SJCRH30 (cell line): ENCODE data around the gene FNIP1. TPM values are rescaled to one million over a fixed set of nuclear protein-coding genes. Genes with fewer than 3 reads are reported as not detected.
"Not testable (repeated sequence)": the region's sequence is repeated elsewhere in the genome, so short reads cannot be mapped to it uniquely, and the experiment has no call there.

ENCODE experiments used
- DNase-seq, 2 experiments: peaks; one replicate each; pipeline ENCODE4 v3.0.0-alpha.2; 2015 to 2020
- H3K27ac ChIP-seq: fragments of 250-450 bp; sonication (Bioruptor Pico); 2 replicates; pipeline ENCODE4 v1.5.1; 2020; ENCODE audit warnings: mild to moderate bottlenecking, moderate library complexity
- H3K27me3 ChIP-seq: fragments of 250-450 bp; sonication (Bioruptor Pico); 2 replicates; pipeline ENCODE4 v1.5.1; 2020; ENCODE audit warnings: mild to moderate bottlenecking, moderate library complexity
- H3K36me3 ChIP-seq: fragments of 250-450 bp; sonication (Bioruptor Pico); 2 replicates; pipeline ENCODE4 v1.5.1; 2020; ENCODE audit warnings: mild to moderate bottlenecking, moderate library complexity
- H3K4me1 ChIP-seq: fragments of 250-450 bp; sonication (Bioruptor Pico); 2 replicates; pipeline ENCODE4 v1.5.1; 2020; ENCODE audit warnings: mild to moderate bottlenecking, moderate library complexity
- H3K4me3 ChIP-seq: fragments of 250-450 bp; sonication (Bioruptor Pico); 2 replicates; pipeline ENCODE4 v1.5.1; 2020; ENCODE audit warnings: mild to moderate bottlenecking, moderate library complexity
- H3K9me3 ChIP-seq: fragments of 250-450 bp; sonication (Bioruptor Pico); replicated peaks from 2 replicates; pipeline ENCODE4 v1.5.1; 2020; ENCODE audit warnings: mild to moderate bottlenecking, moderate library complexity
- total RNA-seq: library from RNA; depleted of rRNA; stranded (reverse); fragments of >200 nt; shearing (Covaris generic); gene quantifications from 2 replicates; pipeline ENCODE4 v1.2.3, GENCODE V29; 2014; rRNA removed

FNIP1 gene
- 23.1 and 28.6 TPM in 2 replicates for total RNA-seq

DNA sequence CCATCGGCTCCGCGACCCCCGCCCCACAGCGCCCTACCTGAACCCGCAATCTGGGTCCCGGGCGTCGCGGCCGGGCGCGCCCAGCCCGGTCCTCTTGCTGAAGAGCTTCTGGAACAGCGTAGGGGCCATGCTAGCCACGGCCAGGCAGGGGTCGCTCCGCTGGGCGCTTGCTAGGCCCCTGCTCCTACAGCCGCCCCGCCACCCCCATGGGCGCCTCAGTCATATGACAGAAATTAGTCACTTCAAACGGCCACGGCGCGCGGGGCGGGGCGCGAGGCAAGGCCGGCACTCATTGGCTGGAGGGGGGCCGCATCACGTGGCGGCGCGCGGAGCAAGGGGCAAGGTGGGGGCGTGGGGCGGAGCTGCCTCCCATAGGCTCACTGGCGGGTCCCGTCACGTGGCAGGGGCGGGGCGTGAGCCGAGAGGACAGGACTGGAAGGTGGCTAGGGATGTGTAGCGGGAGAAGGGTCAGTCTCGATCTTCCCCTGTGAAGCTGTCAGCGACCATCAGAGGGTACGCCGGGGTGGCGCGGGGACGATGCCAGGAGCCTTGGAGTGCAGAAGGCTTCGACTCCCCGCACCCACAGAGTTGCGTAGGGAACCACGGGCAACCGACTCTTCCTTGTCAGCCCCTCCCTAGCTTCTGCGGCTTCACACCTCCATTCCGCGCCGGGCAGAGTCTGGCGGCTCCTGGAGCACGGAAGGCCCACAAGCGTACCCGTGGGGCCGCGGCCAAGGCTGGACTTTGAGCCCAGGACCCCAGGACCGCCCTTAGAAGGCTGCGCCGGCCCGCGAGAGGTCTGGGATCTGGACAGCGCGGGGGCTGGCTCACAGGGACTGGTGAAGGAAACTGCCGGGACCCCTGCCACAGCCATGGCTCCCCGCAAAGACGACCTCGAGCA lies at the start of gene FNIP1:
FNIP1 (minus strand) TSS at position 225 of the 901 bp plus-strand sequence; CDS start at position 129, 96 bp downstream.
- DNase-seq: peak; percentile 98 to 99
- Histone ChIP-seq H3K4me1 (no peaks in the 10 kb centered on the region), H3K36me3 (no peaks in the 10 kb centered on the region), H3K4me3 (peak within 1 kb of the TSS; percentile 95), H3K27me3 (no peaks in the 10 kb centered on the region), H3K27ac (peak within 1 kb of the TSS; percentile 86), H3K9me3 (no peaks in the 10 kb centered on the region)

DNA sequence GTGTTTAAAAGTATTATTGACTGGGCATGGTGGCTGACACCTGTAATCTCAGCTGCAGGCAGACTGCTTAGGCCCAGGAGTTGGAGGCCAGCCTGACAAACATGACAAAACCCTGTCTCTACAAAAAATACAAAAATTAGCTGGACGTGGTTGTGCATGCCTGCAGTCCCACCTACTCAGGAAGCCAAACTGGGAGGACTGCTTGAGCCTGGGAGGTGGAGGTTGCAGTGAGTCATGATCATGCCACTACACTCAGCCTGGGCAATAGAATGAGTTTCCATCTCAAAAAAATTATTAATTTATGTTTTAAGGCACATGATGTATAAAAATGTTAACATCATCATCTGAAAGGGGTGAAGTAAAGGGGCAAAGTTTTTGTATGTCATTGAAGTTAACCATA lies 49.7 kb upstream of the FNIP1 start:
- Histone ChIP-seq H3K4me3 (no peak overlapping the region), H3K9me3 (no peaks in the 10 kb centered on the region; the same call in 1 of the 2 replicates), H3K36me3 (no peaks in the 10 kb centered on the region), H3K27ac (no peak overlapping the region), H3K4me1 (no peaks in the 10 kb centered on the region), H3K27me3 (no peaks in the 10 kb centered on the region; the same call in 1 of the 2 replicates)
- DNase-seq: no peak

DNA sequence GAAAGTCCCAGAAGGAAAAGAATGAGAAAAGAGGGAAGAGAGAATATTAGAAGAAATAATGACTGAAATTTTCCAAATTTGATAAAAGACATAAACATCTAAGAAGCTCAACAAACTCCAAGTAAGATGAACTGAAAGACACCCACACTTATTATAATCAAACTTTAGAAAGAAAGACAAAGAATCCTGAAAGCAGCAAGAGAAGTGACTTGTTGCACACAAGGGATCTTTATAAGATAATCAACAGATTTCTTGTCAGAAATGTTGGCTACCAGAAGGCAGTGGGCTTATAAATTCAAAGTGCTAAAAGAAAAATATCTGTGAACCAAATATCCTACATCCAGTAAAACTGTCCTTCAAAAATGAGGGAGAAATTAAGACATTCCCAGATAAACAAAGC lies 49.0 kb upstream of the FNIP1 start:
- Histone ChIP-seq H3K27ac (no peak overlapping the region), H3K4me1 (no peaks in the 10 kb centered on the region), H3K9me3 (no peaks in the 10 kb centered on the region; the same call in 1 of the 2 replicates), H3K4me3 (no peak overlapping the region), H3K27me3 (no peaks in the 10 kb centered on the region), H3K36me3 (no peaks in the 10 kb centered on the region)
- no peak for DNase-seq

DNA sequence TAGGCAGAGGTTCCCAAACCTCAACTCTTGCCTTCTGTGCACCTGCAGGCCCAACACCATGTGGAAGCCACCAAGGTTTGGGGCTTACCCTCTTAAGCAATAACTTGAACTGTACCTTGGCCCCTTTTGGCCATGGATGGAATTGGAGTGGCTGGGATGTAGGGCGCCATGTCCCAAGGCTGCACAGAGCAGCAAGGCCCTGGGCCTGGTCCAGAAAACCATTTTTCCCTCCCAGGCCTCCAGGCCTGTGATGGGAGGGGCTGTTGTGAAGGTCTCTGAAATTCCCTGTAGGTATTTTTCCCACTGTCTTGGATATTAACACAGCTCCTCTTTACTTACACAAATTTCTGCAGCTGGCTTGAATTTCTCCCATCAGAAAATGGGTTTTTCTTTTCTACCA lies 46.2 kb upstream of the FNIP1 start:
- not testable (repeated sequence) for H3K36me3 ChIP-seq, H3K4me3 ChIP-seq, DNase-seq, H3K9me3 ChIP-seq, H3K27ac ChIP-seq, H3K27me3 ChIP-seq, H3K4me1 ChIP-seq

DNA sequence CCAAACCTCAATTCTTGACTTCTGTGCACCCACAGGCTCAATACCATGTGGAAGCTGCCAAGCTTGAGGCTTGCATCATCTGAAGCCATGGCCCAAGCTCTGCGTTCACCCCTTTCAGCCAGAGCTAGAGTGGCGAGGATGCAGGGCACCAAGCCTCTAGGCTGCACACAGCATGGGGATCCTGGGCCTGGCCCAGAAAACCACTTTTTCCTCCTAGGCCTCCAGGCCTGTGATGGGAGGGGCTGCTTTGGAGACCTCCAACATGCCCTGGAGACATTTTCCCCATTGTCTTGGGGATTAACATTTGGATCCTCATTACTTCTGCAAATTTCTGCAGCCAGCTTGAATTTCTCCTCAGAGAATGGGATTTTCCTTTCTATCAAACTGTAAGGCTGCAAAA lies 35.9 kb upstream of the FNIP1 start:
- not testable (repeated sequence) for H3K4me1 ChIP-seq, H3K4me3 ChIP-seq, H3K36me3 ChIP-seq, H3K9me3 ChIP-seq, H3K27me3 ChIP-seq, H3K27ac ChIP-seq, DNase-seq

DNA sequence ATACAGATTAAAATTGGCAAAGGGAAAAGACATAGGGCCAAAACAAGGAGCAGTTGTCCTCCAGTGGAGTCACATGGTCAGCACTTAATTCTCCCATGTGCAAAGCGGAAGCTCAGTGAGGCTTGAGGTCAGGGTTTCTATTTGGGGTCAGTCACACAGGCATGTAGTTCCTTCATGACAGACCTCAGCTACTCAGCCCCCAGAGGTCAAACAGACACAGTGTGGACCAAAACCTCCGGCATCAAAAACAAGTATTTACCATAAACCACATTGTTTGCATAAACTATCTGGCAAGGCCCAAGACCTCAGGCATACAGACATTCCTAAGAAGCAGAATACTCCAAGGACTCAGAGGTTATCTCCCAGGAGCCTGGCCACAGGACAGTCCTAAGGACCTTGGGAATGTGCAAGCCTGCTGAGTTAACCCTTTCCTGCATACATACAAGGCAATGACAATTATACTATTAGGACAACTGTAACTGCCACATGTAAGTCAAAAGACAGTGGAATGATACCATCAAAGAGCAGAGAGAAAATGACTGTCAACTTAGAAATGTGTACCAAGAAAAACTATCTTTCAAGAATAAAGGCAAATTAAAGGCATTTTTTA lies 28.7 kb upstream of the FNIP1 start:
- Histone ChIP-seq H3K36me3 (no peaks in the 10 kb centered on the region), H3K27me3 (no peaks in the 10 kb centered on the region), H3K27ac (no peak overlapping the region), H3K9me3 (no peaks in the 10 kb centered on the region), H3K4me1 (no peaks in the 10 kb centered on the region), H3K4me3 (no peak overlapping the region)
- no peak for DNase-seq

DNA sequence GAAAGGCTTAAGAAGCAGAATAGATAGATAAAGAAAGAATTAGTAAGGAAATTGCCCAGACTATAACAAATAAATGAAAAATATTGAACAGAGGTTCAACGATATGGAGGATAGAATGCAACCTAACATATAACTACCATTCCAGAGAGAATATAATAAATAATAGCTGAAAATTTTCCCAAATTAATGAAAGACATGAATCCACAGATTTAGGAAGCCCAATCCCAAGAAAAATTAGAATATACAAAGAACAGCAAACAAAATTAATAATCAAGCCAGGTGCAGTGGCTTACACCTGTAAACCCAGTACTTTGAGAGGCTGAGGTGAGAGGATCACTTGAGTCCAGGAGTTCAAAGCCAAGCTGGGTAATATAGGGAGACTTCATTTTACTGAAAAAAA lies 27.8 kb upstream of the FNIP1 start:
- Histone ChIP-seq H3K4me3 (no peak overlapping the region), H3K36me3 (no peaks in the 10 kb centered on the region), H3K27ac (no peak overlapping the region), H3K27me3 (no peaks in the 10 kb centered on the region), H3K9me3 (no peaks in the 10 kb centered on the region), H3K4me1 (no peaks in the 10 kb centered on the region)
- DNase-seq: no peak

DNA sequence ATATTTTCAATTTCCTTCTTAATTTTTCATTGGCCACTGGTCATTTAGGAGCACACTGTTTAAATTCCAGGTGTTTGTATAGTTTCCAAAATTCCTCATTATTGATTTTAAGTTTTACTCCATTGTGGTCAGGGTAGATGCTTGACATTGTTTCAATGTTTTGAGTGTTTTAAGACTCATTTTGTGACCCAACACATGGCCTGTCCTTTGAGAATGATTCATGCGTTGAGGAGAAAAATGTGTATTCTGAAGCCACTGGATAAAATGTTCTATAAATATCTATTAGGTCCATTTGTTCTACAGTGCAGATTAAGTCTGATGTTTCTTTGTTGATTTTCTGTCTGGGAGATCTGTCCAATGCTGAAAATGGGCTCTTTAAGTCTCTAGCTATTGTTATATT lies 24.4 kb upstream of the FNIP1 start:
- Histone ChIP-seq H3K4me3 (no peak overlapping the region), H3K9me3 (no peaks in the 10 kb centered on the region), H3K4me1 (no peaks in the 10 kb centered on the region), H3K36me3 (no peaks in the 10 kb centered on the region), H3K27me3 (no peaks in the 10 kb centered on the region), H3K27ac (no peak overlapping the region)
- DNase-seq: no peak

DNA sequence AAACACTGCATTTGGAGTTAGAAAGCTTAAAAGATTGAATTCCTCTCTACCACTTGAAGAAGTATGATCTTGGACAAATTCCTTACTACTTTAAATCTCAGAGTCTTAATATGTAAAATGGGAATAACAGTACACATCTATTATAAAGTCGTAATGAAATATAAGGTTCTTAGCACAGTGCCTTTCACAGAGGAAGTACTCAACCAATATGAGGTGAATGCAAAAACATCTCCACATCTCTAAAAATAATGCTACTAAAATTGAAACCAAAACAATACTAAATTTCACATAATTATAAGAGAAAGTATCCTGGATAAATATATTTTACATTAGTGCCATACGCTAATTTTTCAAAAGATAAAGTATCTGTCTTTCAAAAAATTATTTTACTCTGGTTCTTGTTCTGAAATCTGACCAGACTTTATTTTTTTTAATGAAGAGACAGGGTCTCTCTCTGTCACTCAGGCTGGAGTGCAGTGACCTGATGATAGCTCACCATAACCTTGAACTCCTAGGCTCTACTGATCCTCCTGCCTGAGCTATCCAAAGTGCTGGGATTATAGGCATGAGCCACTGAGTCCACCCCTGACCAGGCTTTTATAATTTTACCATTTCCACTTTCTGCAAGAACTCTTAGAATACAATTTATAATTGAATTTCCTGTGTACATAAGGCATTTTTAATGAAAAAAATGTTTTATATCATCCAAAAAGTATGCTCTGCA lies 21.3 kb upstream of the FNIP1 start:
- Histone ChIP-seq H3K36me3 (no peaks in the 10 kb centered on the region), H3K4me3 (no peak overlapping the region), H3K4me1 (no peaks in the 10 kb centered on the region), H3K27me3 (no peaks in the 10 kb centered on the region), H3K9me3 (no peaks in the 10 kb centered on the region), H3K27ac (no peak overlapping the region)
- DNase-seq: no peak

DNA sequence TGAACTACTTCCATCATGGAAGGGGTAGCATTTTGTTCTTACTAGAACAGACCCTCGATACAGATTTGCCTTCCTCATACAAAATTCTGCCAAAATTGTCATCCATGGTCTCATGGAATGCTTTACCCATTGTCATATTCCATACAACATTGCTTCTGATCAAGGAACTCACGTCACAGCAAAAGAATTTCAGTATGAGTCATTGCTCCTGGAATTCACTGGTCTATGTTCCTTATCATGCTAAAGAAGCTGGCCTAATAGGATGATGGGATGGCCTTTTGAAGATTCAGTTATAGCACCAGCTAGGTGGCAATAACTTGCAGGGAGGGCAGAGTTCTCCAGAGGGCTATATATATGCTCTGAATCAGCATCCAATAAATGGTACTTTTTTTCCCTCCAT lies 18.2 kb upstream of the FNIP1 start:
- H3K27ac ChIP-seq: no peak overlapping the region
- no peaks in the 10 kb centered on the region for H3K4me1 ChIP-seq
- no peaks in the 10 kb centered on the region for H3K27me3 ChIP-seq
- H3K9me3 ChIP-seq: no peaks in the 10 kb centered on the region
- no peaks in the 10 kb centered on the region for H3K36me3 ChIP-seq
- no peak overlapping the region for H3K4me3 ChIP-seq
- peak in 1 of 2 experiments; percentile 6 for DNase-seq

DNA sequence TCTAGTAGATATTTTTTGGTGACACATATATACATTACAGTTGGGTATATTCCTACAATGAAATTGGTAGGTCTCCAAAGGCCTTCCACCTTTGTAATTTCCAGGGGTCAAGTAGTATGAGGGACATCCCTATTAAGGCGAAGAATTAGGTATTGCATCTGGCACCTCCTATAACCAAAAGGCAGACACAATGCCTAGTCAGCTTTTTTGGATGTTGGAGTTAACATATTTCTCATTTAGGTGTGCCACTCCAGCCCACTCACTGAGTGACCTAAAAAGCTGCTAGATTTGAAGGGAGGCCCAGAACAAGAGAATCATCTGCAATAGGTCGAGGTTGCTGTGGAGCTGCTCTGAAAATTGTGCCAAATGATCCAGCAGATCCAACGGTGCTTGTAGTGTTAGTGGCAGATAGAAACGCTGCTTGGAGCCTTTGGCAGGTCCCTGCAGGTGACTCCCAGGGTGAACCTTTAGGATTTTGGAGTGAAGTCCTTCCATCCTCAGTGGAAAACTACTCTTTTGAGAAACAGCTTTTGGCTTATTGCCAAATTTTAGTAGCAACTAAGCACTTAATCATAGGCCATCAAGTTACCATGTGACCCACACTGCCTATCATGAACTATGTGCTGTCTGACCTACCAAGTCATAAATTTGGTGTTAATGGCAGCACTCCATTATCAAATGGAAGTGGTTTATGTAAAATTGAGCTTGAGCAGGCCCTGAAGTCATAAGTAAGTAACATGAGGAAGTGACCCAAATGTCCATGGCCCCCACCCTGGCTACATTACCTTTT lies 15.7 kb upstream of the FNIP1 start:
- H3K4me3 ChIP-seq: no peak overlapping the region
- no peaks in the 10 kb centered on the region for H3K27me3 ChIP-seq
- no peaks in the 10 kb centered on the region for H3K36me3 ChIP-seq
- H3K27ac ChIP-seq: no peak overlapping the region
- H3K9me3 ChIP-seq: no peaks in the 10 kb centered on the region
- DNase-seq: no peak
- no peaks in the 10 kb centered on the region for H3K4me1 ChIP-seq

DNA sequence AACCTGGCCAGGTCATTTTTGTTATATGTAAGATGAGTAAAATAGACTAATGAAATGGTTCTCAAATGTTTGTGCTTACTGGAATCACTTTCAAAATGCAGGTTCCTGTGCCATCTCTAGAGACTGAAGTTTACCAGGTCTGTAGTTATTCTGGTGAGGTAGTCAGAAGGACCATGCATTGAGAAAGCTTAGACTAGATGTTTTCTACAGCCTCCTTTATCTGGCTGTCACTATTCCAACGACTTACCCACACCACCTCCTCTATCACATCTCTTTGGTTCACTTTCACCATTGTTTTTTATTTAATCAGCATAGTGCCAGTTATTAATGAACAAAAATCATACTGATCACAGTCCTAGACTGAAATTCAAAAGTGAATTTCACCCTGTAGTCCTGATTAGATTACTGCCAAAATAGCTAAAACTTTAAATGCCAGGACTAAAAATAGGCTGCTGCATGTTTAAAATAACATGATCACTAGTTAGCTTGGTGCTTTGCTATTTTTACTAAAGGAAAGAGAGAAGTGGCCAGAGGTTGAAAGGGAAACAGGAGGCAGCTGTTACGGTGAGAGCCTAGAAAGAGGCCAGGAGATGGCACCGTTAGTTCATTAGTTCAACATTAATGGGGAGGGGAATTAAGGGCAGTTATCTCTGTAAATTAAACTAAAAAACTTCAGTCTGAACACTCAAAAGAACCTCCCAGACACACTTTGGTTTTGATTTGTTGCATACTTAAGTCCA lies 13.9 kb upstream of the FNIP1 start:
- H3K27me3 ChIP-seq: no peaks in the 10 kb centered on the region
- H3K9me3 ChIP-seq: no peaks in the 10 kb centered on the region
- H3K36me3 ChIP-seq: no peaks in the 10 kb centered on the region
- H3K4me3 ChIP-seq: no peak overlapping the region
- no peaks in the 10 kb centered on the region for H3K4me1 ChIP-seq
- DNase-seq: peak in 1 of 2 experiments; percentile 14
- H3K27ac ChIP-seq: no peak overlapping the region

DNA sequence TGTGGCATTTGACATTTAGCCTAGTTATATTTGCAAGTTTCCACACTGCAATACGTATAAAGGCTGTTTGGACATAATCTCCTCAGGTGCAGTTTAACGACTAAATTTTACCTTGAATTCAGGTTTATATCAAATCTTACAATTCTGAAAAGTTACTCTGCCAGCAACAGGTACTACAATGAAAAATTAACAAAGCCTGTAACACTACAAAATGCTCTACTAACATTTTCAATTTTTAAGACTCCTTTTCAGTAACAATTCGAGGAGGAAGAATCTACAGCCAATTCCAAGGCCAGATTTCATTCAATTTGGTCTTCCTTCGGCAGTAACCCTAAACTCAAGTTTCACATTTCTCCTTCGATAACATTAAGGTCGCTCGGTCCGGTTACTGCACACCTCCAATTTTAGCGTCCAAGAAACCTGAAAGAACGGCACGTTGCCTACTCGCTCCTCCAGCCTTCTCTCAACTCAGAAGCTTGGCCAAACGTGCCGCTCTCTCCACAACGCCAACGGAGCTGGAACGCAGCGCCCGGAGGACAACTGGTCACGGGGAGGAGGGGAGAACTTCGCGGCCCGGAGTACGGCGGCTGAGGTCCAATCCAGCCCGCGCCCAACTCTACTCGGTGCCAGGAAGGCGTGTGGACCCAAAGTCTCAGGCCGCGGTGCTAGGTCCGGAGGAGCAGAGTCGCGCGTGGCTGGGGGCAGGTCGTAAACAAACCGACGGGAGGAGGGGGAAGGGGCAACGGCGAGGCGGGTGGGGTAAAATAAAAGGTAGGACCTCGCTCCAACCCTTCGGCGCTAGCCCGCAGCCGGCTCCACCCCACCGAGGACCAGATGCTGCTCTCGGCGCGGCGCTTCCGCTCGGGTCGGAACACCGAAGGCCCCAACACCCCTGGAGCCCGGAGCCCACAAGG lies 681 bp downstream of the FNIP1 start:
- Histone ChIP-seq H3K27ac (peak overlapping the region; percentile 86), H3K9me3 (no peaks in the 10 kb centered on the region), H3K4me3 (peak overlapping the region; percentile 95), H3K27me3 (no peaks in the 10 kb centered on the region), H3K36me3 (no peaks in the 10 kb centered on the region), H3K4me1 (no peaks in the 10 kb centered on the region)
- peak; percentile 47 to 60 for DNase-seq
